Measurements from ENCODE around the gene CAMK1D. TPM values are rescaled to one million over a fixed set of nuclear protein-coding genes. Genes with fewer than 3 reads are reported as not detected.

The CAMK1D gene
- total RNA-seq, 1 experiment from 2014 or later: 0.10 TPM

DNA sequence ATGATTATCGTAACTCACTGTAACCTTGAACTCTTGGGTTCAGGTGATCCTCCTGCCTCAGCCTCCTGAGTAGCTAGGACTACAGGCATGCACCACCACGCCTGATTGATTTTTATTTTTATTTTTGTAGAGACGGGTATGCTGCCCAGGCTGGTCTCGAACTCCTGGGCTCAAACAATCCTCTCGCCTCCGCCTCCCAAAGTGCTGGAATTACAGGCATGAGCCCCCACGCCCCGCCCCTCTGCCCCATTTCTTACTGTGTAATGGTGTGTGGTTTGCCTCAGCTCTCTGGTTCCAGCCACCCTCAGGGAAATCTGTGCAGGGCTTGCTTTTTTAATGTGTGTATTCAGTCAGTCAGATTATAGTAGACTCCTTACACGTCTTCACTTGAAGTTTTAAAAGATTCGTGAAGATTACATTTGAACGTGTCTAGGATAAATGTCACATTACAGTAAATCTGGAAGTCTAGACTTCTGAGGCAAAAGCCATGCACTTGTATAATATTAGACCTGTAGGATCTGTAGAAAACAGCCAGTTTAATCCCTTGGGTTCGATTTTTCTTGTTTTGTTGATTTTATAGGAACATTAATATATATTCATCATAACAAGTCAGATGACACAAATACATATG, 276.2 kb downstream of the CAMK1D start:
- DNase-seq (ENCODE audit: low spot score): no peak
- in situ Hi-C loops (cut with HindIII; ENCODE audit: low sequenced_read_pairs): no loop called here

- no peak for DNase-seq (ENCODE audit: low spot score)
- in situ Hi-C loops (cut with HindIII; ENCODE audit: low sequenced_read_pairs): no loop called here
These were observed 278.8 kb downstream of the CAMK1D start for GRCh38 chr10:12628153-12628552.

DNA sequence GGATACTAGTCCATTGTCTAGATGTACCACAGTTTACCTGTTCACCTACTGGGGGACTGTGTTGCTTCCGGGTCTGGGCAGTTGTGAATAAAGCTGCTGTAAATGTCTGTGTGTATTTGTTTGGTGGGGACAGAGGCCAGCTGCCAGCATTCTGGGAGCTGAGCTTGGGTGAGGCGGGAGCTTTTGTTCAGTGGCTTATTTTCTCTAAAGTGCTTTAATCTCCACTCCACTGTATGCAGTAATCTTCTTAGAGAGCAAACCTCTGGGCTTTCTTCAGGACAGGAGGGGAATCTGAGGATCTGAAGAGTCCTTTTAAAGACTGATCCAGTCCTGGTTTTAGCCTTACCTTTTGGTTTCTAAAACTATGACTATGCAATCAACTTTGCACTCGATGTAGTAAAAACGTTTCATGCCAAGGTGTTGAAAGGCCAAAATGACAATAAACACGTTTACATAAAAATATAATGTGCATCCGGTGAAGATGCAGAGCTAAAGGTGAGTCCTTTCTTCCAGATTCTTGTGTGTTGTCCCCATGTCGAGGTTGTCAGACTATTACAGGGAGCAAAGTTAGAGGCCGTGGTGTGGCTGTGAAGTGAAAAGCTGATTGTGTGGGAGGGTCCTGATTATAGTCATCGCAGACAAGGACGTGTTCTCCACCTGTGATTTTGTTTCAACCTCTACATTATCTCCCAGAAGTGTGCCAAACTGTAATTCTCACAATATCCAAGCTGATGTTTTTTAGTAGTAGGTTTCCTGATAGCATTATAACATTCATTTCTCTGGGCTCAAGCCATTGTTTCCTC, 279.8 kb downstream of the CAMK1D start:
- DNase-seq (ENCODE audit: low spot score): no peak
- in situ Hi-C loops (cut with HindIII; ENCODE audit: low sequenced_read_pairs): no loop called here

DNA sequence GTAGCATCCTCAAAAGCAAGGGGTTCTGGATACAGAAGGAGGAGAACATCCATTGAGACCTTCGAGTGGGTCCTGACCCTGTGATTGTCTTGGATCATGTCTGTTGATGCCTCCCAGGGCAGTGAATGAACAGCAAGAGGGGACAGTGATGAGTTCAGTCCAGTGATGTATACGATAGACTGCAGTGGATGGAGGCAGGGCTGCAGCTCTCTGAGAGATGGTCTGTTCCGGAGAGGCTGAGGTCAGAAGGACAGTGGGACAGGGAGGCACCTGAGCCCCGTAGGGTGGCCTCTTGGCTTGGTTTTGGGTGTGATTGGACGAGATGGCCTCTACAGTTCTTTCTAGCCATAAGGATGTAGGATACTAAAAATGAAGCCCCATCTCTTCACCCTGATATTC, 280.4 kb downstream of the CAMK1D start:
- no peak for DNase-seq (ENCODE audit: low spot score)
- in situ Hi-C loops (cut with HindIII; ENCODE audit: low sequenced_read_pairs): no loop called here

DNA sequence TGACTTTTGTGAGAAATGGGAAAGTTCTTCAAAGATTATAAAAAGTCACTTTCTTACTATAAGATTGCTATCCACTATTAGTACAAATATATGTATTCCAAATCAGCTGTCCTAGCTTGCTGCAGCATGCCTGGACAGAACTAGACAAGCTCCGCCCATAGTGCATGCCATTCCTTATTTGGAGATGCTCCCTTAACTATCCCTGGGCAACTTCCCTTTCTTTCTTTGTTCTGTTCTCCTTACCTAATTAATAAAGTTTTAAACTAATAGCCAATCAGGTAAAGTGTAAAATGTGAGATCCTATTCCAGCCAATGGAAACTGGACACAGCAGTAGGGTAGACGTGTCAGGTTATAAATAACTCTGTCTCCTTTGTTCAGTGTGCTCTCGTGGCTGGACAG, 281.9 kb downstream of the CAMK1D start:
- in situ Hi-C loops (cut with HindIII; ENCODE audit: low sequenced_read_pairs): no loop called here
- no peak for DNase-seq (ENCODE audit: low spot score)

DNA sequence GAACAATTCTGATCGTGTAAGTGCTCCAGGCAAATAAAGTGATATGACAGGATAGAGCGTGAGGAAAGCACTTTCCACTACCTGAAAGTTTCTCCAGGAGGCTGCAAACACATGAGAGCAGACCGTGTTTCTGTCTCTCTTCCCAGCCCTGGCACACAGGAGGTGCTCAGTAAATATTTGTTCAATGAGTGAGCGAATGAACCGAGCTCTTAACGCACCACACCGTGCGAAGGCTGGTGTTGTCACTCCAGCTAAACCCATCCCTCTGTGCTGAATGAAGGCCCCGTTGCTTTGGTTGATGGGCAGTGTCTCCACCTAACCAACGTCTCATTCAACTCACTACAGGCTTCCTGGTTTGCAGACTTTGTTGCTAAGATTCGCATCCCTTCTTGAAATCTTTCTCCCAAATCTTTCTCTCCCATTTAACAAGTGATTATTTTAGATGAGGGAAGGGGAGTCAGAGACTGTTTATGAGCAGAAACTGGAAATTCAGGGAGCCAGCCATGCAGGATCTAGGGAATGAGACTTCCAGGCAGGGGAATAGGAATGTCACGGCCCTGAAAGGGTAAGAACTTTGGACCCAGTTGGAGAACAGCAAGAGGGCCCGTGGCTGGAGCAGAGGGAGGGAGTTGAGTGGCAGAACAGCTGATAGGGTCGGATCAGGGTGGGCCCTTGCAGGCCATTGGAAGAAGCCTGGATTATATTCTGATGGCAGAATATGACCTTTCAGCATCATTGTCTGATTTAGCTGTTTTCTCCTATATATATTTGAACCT, 282.6 kb downstream of the CAMK1D start:
- DNase-seq (ENCODE audit: low spot score): no peak
- in situ Hi-C loops (cut with HindIII; ENCODE audit: low sequenced_read_pairs): no loop called here

GRCh38 chr10:12633776-12634620, 284.7 kb downstream of the CAMK1D start:
- in situ Hi-C loops (cut with HindIII; ENCODE audit: low sequenced_read_pairs): no loop called here
- no peak for DNase-seq (ENCODE audit: low spot score)

DNA sequence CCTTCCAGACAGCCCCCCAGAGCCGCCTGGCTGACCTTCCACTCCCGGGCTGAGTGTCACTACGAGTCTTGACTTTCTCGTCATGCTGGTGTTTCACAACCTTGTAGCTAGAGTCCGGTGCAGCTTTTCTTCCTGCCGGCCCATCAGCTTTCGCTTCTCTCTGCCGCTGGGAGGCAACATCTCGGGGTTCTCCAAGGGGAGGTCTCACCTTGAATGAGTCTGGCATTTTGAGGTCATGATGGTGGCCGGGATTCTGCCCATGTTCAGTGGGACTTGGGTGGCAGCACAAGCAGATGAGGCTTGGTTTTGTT, 285.2 kb downstream of the CAMK1D start:
- in situ Hi-C loops (cut with HindIII; ENCODE audit: low sequenced_read_pairs): no loop called here
- no peak for DNase-seq (ENCODE audit: low spot score)

- DNase-seq (ENCODE audit: low spot score): no peak
- in situ Hi-C loops (cut with HindIII; ENCODE audit: low sequenced_read_pairs): no loop called here
These were observed 285.8 kb downstream of the CAMK1D start for GRCh38 chr10:12635127-12635541.

DNA sequence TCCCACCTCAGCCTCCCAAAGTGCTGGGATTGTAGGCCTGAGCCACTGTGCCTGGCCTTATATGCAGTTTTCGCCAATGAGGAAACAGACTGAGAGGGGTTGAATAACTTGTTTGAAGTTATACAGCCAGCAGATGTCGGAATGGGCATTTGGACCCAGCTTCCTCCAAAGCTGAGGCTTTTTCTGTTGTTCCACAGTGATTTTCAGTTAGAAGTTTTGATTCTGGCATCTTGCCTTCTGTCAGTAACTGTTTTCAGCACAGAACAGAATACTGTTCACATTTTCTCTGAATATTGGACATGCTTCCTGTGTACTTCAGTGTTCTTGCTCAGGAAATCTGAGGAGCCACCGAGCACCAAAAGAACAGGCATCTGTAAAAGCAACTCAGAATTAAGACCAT, 287.2 kb downstream of the CAMK1D start:
- in situ Hi-C loops (cut with HindIII; ENCODE audit: low sequenced_read_pairs): no loop called here
- no peak for DNase-seq (ENCODE audit: low spot score)

- DNase-seq (ENCODE audit: low spot score): peak; percentile 74
- in situ Hi-C loops (cut with HindIII; ENCODE audit: low sequenced_read_pairs): no loop called here
These were observed 288.3 kb downstream of the CAMK1D start for GRCh38 chr10:12637649-12638048.

DNA sequence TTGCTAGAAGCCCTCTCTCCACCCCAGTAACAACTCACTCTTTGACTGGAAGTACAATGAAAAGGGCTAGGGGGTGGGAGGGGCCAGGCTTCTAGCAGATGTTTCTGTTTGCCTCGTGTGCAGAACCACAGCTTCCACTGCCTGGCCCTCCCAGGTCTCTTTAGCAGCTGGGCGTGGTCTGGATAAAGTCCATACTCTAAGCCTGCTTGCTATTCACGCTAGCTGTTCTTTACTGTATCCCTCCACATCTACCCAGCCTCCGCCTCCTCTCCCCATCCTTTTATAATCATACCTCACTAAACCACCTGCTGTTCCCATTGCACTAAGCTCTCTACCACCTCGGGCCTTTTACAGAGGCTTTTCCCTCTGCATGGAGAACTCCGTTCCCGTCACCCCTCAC, 288.8 kb downstream of the CAMK1D start:
- no peak for DNase-seq (ENCODE audit: low spot score)
- in situ Hi-C loops (cut with HindIII; ENCODE audit: low sequenced_read_pairs): no loop called here

DNA sequence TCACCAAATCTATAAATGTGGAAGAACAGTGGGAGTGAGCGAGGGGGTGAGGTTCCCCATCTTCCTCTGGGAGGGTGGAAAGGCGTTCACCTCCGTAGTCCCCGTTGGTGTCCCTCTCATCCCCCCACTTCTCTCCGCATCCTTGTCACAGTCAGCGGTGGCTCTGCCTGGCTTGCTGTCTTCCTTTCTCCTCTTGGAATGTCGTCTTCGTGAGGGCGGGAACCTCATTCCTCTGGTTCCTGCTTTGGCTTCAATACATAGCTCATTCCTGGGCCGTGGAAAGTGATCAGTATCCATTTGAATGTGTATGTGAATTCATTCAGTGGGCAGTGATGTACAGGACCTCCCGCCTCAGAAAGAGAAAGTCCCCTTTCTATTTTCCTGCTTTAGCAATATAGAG, 289.4 kb downstream of the CAMK1D start:
- DNase-seq (ENCODE audit: low spot score): no peak
- in situ Hi-C loops (cut with HindIII; ENCODE audit: low sequenced_read_pairs): no loop called here

- in situ Hi-C loops (cut with HindIII; ENCODE audit: low sequenced_read_pairs): no loop called here
- DNase-seq (ENCODE audit: low spot score): peak; percentile 59
These were observed 290.9 kb downstream of the CAMK1D start for GRCh38 chr10:12639996-12640944.

DNA sequence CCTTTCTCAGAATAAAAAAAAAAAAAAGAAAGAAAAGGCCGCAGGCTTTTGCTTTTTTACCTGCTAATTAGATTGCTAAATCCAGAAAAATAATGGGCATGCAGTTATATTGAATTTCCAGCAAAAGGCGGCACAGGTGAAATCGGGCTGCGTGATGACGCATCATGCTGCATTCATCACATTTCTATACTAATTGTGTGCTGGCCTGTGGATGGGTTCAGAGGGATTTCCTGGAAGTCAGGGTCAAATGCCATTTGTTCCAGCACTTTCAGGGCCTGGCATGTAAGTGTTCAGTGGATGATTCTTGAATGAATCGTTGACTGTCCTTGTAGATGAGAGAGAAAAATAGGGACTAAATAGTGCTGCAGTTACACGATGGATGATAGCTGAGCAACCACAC, 292.7 kb downstream of the CAMK1D start:
- in situ Hi-C loops (cut with HindIII; ENCODE audit: low sequenced_read_pairs): no loop called here

GRCh38 chr10:12643279-12643678, 293.9 kb downstream of the CAMK1D start:
- in situ Hi-C loops (cut with HindIII; ENCODE audit: low sequenced_read_pairs): no loop called here
- DNase-seq (ENCODE audit: low spot score): no peak

More for the DNA sequence above, 292.7 kb downstream of the CAMK1D start:
- DNase-seq (ENCODE audit: low spot score): no peak

DNA sequence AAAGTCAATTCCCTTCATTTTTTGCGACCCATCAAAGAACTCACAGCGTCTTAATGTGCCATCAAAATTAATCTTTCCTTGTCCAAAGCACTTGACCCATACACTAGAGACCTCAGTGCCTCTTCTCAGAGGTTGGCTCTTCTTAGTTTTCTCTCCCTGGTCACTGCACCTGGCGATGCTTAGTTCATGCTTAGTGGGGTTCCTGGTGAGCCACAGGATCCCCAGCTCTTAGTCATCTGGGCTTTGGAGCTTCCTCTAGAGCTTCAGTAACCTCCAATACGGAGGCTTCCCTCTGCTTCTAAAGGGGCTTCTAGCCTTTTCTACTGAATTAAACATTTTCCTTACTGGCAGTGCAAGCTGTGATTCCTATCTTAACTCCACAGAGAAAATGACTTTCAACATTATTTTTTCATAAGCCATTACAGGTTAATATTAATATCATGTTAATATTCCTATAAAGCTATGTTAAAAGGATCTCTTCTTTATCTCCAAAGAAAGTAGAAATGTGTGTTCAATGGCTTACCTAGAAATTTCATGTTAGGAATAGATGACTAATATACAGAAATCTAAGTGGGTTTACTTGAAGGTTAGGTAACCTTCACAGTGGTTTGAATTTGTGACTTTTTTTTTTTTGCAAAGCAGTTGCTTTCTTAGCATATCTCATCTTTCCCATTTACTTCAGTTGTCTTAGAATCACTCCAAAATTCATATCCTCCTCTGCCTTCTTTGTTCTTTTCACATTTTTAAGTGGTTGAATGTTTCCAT, 295.2 kb downstream of the CAMK1D start:
- in situ Hi-C loops (cut with HindIII; ENCODE audit: low sequenced_read_pairs): no loop called here
- no peak for DNase-seq (ENCODE audit: low spot score)

GRCh38 chr10:12645449-12645848, 296.1 kb downstream of the CAMK1D start:
- in situ Hi-C loops (cut with HindIII; ENCODE audit: low sequenced_read_pairs): no loop called here
- DNase-seq (ENCODE audit: low spot score): no peak
